WTC11 (cell line): ENCODE measurements around the gene AGBL5. TPM values are rescaled to one million over a fixed set of nuclear protein-coding genes. Genes with fewer than 3 reads are reported as not detected.

Experiments
- ATAC-seq: fragments of 200-7000 bp; cut with Tn5 transposase; 2 replicates; pipeline ENCODE4 v1.10.0; 2021; ENCODE audit warnings: mild to moderate bottlenecking, moderate library complexity
- CTCF ChIA-PET: fragments of 300-600 bp; sonication (Branson Sonifier 250); formaldehyde crosslinking; loops from one replicate; lab custom pipeline; 2021; ENCODE audit warnings: antibody characterized with exemption; lab: Charles Lee
- POLR2A ChIA-PET: fragments of 350-600 bp; sonication (Branson Sonifier 250); formaldehyde crosslinking; loops from one replicate; lab custom pipeline; 2021; ENCODE audit warnings: antibody characterized with exemption; lab: Charles Lee
- DNase-seq: peaks from one replicate; pipeline ENCODE4 v3.0.0; 2021; ENCODE audit warnings: low spot score
- H3K27ac Mint-ChIP-seq: 2 replicates; pipeline ENCODE4 v1.8.0; 2021; ENCODE audit warnings: mixed read lengths
- H3K27me3 Mint-ChIP-seq: 2 replicates; pipeline ENCODE4 v1.8.0; 2021; ENCODE audit warnings: low read depth, mild to moderate bottlenecking, moderate library complexity, mixed read lengths
- H3K36me3 Mint-ChIP-seq: 2 replicates; pipeline ENCODE4 v1.8.0; 2021; ENCODE audit warnings: mixed read lengths
- H3K4me1 Mint-ChIP-seq: 2 replicates; pipeline ENCODE4 v1.8.0; 2022; ENCODE audit warnings: mixed read lengths
- H3K4me3 Mint-ChIP-seq: 2 replicates; pipeline ENCODE4 v1.8.0; 2021; ENCODE audit warnings: mild to moderate bottlenecking, moderate library complexity, mixed read lengths
- H3K9me3 Mint-ChIP-seq: 2 replicates; pipeline ENCODE4 v1.8.0; 2021; ENCODE audit warnings: mixed read lengths
- AFF4 ChIP-seq: sonication (generic); formaldehyde crosslinking; IDR thresholded peaks from 2 replicates; pipeline ENCODE4 v1.8.1; 2023; ENCODE audit warnings: mild to moderate bottlenecking, missing genetic modification reagents, borderline replicate concordance
- CREB1 ChIP-seq: sonication (generic); formaldehyde crosslinking; IDR thresholded peaks from 2 replicates; pipeline ENCODE4 v1.8.0; 2023; ENCODE audit warnings: mild to moderate bottlenecking, missing genetic modification reagents
- EMX1 ChIP-seq: fragments of 250-450 bp; sonication (Bioruptor Pico); IDR thresholded peaks from 2 replicates; pipeline ENCODE4 v1.8.0; 2021; ENCODE audit warnings: mild to moderate bottlenecking
- ESRRA ChIP-seq: sonication (generic); formaldehyde crosslinking; IDR thresholded peaks from 2 replicates; pipeline ENCODE4 v1.8.1; 2022; ENCODE audit warnings: mild to moderate bottlenecking, missing genetic modification reagents, borderline replicate concordance
- GTF2I ChIP-seq: fragments of 250-450 bp; sonication (Bioruptor Pico); conservative IDR thresholded peaks from 2 replicates; pipeline ENCODE4 v1.4.0; 2021; ENCODE audit warnings: mild to moderate bottlenecking
- HMGA2 ChIP-seq: fragments of 250-450 bp; sonication (Bioruptor Pico); IDR thresholded peaks from 2 replicates; pipeline ENCODE4 v1.4.0; 2021; ENCODE audit warnings: mild to moderate bottlenecking, moderate library complexity
- IRF2 ChIP-seq: sonication (generic); formaldehyde crosslinking; IDR thresholded peaks from 2 replicates; pipeline ENCODE4 v1.8.0; 2022; ENCODE audit warnings: low read depth, missing genetic modification reagents, borderline replicate concordance
- JUN ChIP-seq: sonication (generic); formaldehyde crosslinking; IDR thresholded peaks from 2 replicates; pipeline ENCODE4 v1.8.0; 2023; ENCODE audit warnings: mild to moderate bottlenecking, missing genetic modification reagents
- MXD4 ChIP-seq: fragments of 250-450 bp; sonication (Bioruptor Pico); IDR thresholded peaks from 2 replicates; pipeline ENCODE4 v1.8.0; 2021; ENCODE audit warnings: mild to moderate bottlenecking, moderate library complexity, borderline replicate concordance
- NR1H2 ChIP-seq: sonication (generic); formaldehyde crosslinking; IDR thresholded peaks from 2 replicates; pipeline ENCODE4 v1.9.0; 2021; ENCODE audit warnings: mild to moderate bottlenecking, moderate library complexity, missing genetic modification reagents
- SP1 ChIP-seq: sonication (generic); formaldehyde crosslinking; conservative IDR thresholded peaks from 2 replicates; pipeline ENCODE4 v1.8.1; 2022; ENCODE audit warnings: missing genetic modification reagents
- ZBTB21 ChIP-seq: sonication (generic); formaldehyde crosslinking; IDR thresholded peaks from 2 replicates; pipeline ENCODE4 v1.8.1; 2023; ENCODE audit warnings: mild to moderate bottlenecking, missing genetic modification reagents, borderline replicate concordance
- ZNF219 ChIP-seq: sonication (generic); formaldehyde crosslinking; IDR thresholded peaks from 2 replicates; pipeline ENCODE4 v1.8.0; 2023; ENCODE audit warnings: missing genetic modification reagents, mild to moderate bottlenecking, borderline replicate concordance
- ZNF317 ChIP-seq: sonication (generic); formaldehyde crosslinking; IDR thresholded peaks from 2 replicates; pipeline ENCODE4 v1.8.1; 2023; ENCODE audit warnings: low read depth, mild to moderate bottlenecking, moderate library complexity, missing genetic modification reagents, borderline replicate concordance
- ZNF416 ChIP-seq: fragments of 250-450 bp; sonication (Bioruptor Pico); IDR thresholded peaks from 2 replicates; pipeline ENCODE4 v1.9.0; 2021; ENCODE audit warnings: mild to moderate bottlenecking, inconsistent platforms
- ZNF671 ChIP-seq: fragments of 250-450 bp; sonication (Bioruptor Pico); IDR thresholded peaks from 2 replicates; pipeline ENCODE4 v1.8.0; 2021; ENCODE audit warnings: mild to moderate bottlenecking
- total RNA-seq: library from RNA; stranded (reverse); gene quantifications from 3 replicates; pipeline ENCODE4 v1.2.3, GENCODE V29; 2021
- TF ChIP-seq, protein P1 (sequence below): sonication (generic); formaldehyde crosslinking; IDR thresholded peaks from 2 replicates; pipeline ENCODE4 v1.8.0; 2023; ENCODE audit warnings: mild to moderate bottlenecking, missing genetic modification reagents
- TF ChIP-seq, protein P2 (sequence below): sonication (generic); formaldehyde crosslinking; IDR thresholded peaks from 2 replicates; pipeline ENCODE4 v1.8.0; 2022; ENCODE audit warnings: mild to moderate bottlenecking, missing genetic modification reagents
- TF ChIP-seq, protein P3 (sequence below): sonication (generic); formaldehyde crosslinking; IDR thresholded peaks from 2 replicates; pipeline ENCODE4 v1.8.0; 2022; ENCODE audit warnings: mild to moderate bottlenecking, missing genetic modification reagents
- TF ChIP-seq, protein P4 (sequence below): sonication (generic); formaldehyde crosslinking; IDR thresholded peaks from 2 replicates; pipeline ENCODE4 v1.8.1; 2023; ENCODE audit warnings: mild to moderate bottlenecking, missing genetic modification reagents, moderate library complexity
- TF ChIP-seq, protein P5 (sequence below): sonication (generic); formaldehyde crosslinking; IDR thresholded peaks from 2 replicates; pipeline ENCODE4 v1.8.1; 2023; ENCODE audit warnings: mild to moderate bottlenecking, missing genetic modification reagents

The AGBL5 gene
- total RNA-seq, 1 experiment from 2014 or later, result 43.0 TPM

- Mint-ChIP-seq H3K4me1 (no peaks in the 10 kb centered on the region), H3K4me3 (no peak overlapping the region), H3K9me3 (peaks cover 23% of the 10 kb centered on the region), H3K27ac (no peak overlapping the region), H3K27me3 (peaks cover 11% of the 10 kb centered on the region; the same call in 1 of the 2 replicates), H3K36me3 (peaks cover 20% of the 10 kb centered on the region)
- ChIA-PET POLR2A (no interaction called here), CTCF (interaction anchor here (1.0 to 2.8 kb wide), 4 partner anchors 12 to 163 kb away, joined by 3 to 22 read pairs (median 10); no protein-coding TSS in a partner anchor)
- no peak for ATAC-seq
- no peak for TF ChIP-seq ZNF671 (CRISPR knock-in tag)
- TF ChIP-seq, protein P1, sequence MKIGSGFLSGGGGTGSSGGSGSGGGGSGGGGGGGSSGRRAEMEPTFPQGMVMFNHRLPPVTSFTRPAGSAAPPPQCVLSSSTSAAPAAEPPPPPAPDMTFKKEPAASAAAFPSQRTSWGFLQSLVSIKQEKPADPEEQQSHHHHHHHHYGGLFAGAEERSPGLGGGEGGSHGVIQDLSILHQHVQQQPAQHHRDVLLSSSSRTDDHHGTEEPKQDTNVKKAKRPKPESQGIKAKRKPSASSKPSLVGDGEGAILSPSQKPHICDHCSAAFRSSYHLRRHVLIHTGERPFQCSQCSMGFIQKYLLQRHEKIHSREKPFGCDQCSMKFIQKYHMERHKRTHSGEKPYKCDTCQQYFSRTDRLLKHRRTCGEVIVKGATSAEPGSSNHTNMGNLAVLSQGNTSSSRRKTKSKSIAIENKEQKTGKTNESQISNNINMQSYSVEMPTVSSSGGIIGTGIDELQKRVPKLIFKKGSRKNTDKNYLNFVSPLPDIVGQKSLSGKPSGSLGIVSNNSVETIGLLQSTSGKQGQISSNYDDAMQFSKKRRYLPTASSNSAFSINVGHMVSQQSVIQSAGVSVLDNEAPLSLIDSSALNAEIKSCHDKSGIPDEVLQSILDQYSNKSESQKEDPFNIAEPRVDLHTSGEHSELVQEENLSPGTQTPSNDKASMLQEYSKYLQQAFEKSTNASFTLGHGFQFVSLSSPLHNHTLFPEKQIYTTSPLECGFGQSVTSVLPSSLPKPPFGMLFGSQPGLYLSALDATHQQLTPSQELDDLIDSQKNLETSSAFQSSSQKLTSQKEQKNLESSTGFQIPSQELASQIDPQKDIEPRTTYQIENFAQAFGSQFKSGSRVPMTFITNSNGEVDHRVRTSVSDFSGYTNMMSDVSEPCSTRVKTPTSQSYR, result no peak
- no peak for TF ChIP-seq JUN
- no peak for TF ChIP-seq IRF2 (CRISPR knock-in tag)
- TF ChIP-seq, protein P2, sequence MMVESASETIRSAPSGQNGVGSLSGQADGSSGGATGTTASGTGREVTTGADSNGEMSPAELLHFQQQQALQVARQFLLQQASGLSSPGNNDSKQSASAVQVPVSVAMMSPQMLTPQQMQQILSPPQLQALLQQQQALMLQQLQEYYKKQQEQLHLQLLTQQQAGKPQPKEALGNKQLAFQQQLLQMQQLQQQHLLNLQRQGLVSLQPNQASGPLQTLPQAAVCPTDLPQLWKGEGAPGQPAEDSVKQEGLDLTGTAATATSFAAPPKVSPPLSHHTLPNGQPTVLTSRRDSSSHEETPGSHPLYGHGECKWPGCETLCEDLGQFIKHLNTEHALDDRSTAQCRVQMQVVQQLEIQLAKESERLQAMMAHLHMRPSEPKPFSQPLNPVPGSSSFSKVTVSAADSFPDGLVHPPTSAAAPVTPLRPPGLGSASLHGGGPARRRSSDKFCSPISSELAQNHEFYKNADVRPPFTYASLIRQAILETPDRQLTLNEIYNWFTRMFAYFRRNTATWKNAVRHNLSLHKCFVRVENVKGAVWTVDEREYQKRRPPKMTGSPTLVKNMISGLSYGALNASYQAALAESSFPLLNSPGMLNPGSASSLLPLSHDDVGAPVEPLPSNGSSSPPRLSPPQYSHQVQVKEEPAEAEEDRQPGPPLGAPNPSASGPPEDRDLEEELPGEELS, result no peak
- TF ChIP-seq AFF4, result no peak
- TF ChIP-seq ZBTB21 (CRISPR knock-in tag), result no peak
- TF ChIP-seq ZNF219 (CRISPR knock-in tag), result no peak
- DNase-seq, result no peak
These were observed 42.4 kb upstream of the AGBL5 start for GRCh38 chr2:27009083-27009482.

DNA sequence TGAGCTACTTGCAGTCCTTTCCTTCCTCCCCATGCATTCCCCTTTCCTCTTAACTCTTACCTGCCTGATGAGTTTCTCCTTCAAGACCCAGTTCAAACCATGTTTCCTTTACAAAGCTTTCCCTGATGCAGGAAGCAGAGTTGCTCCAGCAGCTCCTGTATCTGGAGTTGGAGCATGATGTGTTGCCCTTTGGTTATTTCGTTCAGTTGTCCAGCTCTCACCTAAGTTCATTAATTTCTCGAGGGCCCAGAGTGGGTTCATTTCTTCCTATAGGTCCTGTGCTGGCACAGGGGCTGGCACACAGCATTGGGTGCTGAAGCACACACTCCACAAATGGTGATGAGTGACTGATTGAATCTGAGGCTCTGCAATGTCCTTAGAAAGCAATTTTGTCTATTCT is 41.8 kb upstream of the AGBL5 start:
- Mint-ChIP-seq H3K9me3 (peaks cover 24% of the 10 kb centered on the region), H3K27me3 (peaks cover 11% of the 10 kb centered on the region; the same call in 1 of the 2 replicates), H3K4me1 (no peaks in the 10 kb centered on the region), H3K36me3 (peaks cover 21% of the 10 kb centered on the region), H3K4me3 (no peak overlapping the region), H3K27ac (no peak overlapping the region)
- ATAC-seq (no peak), DNase-seq (no peak)
- ChIA-PET CTCF (interaction anchor here (0.7 to 2.8 kb wide), 5 partner anchors 12 to 163 kb away, joined by 3 to 22 read pairs (median 3); no protein-coding TSS in a partner anchor), POLR2A (no interaction called here)
- TF ChIP-seq ZBTB21 (CRISPR knock-in tag) (no peak), ZNF317 (no peak), GTF2I (CRISPR knock-in tag) (no peak), ZNF416 (CRISPR knock-in tag) (no peak), EMX1 (CRISPR knock-in tag) (no peak), MXD4 (no peak), ESRRA (CRISPR knock-in tag) (no peak), SP1 (CRISPR knock-in tag) (no peak), NR1H2 (CRISPR knock-in tag) (no peak), CREB1 (CRISPR knock-in tag) (no peak), HMGA2 (CRISPR knock-in tag) (no peak)
- TF ChIP-seq, protein P3, sequence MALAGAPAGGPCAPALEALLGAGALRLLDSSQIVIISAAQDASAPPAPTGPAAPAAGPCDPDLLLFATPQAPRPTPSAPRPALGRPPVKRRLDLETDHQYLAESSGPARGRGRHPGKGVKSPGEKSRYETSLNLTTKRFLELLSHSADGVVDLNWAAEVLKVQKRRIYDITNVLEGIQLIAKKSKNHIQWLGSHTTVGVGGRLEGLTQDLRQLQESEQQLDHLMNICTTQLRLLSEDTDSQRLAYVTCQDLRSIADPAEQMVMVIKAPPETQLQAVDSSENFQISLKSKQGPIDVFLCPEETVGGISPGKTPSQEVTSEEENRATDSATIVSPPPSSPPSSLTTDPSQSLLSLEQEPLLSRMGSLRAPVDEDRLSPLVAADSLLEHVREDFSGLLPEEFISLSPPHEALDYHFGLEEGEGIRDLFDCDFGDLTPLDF (CRISPR knock-in tag), result no peak
- TF ChIP-seq, protein P2, result no peak
- TF ChIP-seq, protein P4, sequence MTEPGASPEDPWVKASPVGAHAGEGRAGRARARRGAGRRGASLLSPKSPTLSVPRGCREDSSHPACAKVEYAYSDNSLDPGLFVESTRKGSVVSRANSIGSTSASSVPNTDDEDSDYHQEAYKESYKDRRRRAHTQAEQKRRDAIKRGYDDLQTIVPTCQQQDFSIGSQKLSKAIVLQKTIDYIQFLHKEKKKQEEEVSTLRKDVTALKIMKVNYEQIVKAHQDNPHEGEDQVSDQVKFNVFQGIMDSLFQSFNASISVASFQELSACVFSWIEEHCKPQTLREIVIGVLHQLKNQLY (CRISPR knock-in tag), result no peak
- TF ChIP-seq, protein P5, sequence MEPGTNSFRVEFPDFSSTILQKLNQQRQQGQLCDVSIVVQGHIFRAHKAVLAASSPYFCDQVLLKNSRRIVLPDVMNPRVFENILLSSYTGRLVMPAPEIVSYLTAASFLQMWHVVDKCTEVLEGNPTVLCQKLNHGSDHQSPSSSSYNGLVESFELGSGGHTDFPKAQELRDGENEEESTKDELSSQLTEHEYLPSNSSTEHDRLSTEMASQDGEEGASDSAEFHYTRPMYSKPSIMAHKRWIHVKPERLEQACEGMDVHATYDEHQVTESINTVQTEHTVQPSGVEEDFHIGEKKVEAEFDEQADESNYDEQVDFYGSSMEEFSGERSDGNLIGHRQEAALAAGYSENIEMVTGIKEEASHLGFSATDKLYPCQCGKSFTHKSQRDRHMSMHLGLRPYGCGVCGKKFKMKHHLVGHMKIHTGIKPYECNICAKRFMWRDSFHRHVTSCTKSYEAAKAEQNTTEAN (CRISPR knock-in tag), result no peak
